Activated CD4-positive, alpha-beta T cell treated with anti-CD3 and anti-CD28 coated beads, Interleukin-2, amount 50 U/mL, for 16 hours (primary cell): ENCODE measurements around the gene TVP23A.
"Not testable (repeated sequence)": the region's sequence is repeated elsewhere in the genome, so short reads cannot be mapped to it uniquely, and the experiment has no call there.

Experiments used
- DNase-seq: peaks from one replicate; pipeline ENCODE4 v3.0.0-alpha.2; 2020

Gene TVP23A

DNA sequence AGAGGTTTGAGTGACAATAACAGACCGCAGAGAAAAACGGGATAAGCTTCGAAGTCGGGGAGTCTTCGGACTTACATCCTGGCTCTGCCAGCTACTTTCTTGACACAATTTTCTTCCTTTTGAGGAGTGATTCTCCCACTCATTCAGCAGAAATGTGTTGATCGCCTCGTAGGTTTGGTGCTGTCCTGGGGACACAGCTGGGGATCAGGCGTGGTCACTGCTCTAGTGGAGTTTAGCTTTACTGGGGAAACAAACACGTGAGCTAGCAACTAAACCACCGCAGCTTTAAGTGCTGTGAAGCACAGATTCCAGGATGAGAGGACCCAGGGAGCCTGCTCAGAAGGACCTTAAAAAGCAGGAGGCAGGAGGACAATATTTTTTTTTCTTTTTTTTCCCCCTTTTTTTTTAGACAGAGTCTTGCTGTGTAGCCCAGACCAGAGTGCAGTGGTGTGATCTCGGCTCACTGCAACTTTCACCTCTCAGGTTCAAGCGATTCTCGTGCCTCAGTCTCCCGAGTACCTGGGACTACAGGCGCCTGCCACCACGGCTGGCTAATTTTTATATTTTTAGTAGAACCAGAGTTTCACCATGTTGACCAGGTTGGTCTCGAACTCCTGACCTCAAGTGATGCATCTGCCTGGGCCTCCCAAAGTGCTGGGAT, 74.1 kb downstream of the TVP23A start:
- no peak for DNase-seq

DNA sequence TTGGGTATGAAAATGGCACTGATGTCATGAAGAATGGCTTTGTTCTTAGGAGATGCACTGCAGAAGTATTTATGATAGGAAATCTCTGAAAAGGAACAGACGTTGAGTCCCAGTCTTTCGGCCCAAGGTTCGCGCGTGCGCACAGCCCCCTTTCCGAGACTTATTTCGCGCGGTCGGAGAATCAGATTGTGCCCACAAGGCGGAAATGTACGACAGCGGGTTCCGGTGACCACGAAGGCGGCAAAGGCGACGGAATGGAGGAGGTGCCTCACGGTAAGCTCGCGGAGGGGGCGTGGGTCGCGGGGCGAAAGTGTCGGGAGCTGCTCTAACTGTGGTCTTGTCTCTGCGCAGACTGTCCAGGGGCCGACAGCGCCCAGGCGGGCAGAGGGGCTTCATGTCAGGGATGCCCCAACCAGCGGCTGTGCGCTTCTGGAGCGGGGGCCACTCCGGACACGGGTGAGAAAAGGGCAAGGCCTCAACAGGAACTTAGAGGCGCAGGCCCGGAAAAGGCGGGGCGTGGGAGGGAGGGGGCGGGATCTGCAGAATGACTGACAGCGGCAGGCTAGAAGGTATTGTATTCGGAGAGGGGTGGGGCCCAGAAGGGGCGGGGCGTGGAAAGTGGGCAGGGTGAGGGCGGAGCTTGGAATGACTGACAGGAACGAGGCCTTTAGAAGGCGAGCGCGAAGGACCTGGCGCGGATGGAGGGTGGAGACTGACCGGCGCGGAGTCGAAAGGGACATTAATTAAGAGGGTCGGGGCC, 74.8 kb downstream of the TVP23A start, which contains the start of gene NUBP1:
Gene NUBP1, plus strand, starts transcription at position 233 of the 760 bp plus-strand sequence. Its CDS starts 22 bp downstream, at position 255.
- peak; percentile 99 for DNase-seq

DNA sequence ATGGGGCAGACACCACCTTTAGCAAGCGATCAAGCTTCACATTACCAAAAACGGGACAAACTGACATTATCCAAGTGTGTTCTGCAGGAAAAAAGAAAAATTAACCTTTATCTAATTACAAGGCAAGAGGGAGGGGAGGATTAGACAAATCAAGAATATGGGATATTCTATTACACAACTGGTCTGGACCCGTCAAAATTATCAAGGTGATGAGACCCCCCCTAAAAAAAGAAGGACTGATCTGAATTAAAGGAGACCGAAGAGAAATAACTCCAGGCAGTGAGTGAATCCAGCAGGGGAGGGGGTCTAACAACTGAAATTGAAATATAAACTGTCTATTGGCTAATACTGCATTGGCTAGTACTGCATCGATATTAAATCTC, 75.4 kb downstream of the TVP23A start:
- DNase-seq, result no peak

GRCh38 chr16:10741844-10742243, 76.8 kb downstream of the TVP23A start:
- no peak for DNase-seq

DNA sequence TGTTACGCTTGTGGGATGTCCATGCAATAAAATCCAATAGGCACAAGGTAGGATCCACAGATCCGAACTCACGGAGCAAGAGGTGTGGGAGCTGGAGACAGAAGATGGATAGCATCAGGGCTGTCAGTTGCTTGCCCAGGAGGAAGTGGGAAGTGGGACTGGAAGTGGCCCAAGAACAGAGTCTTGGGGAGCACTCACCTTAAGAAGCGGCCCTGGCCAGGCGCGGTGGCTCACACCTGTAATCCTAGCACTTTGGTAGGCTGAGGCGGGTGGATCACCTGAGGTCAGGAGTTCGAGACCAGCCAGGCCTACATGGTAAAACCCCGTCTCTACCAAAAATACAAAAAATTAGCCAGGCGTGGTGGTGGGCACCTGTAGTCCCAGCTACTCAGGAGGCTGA, 77.3 kb downstream of the TVP23A start:
- not testable (repeated sequence) for DNase-seq

GRCh38 chr16:10740845-10741208, 77.8 kb downstream of the TVP23A start:
- no peak for DNase-seq

GRCh38 chr16:10740000-10740844, 78.4 kb downstream of the TVP23A start:
- DNase-seq, result no peak

DNA sequence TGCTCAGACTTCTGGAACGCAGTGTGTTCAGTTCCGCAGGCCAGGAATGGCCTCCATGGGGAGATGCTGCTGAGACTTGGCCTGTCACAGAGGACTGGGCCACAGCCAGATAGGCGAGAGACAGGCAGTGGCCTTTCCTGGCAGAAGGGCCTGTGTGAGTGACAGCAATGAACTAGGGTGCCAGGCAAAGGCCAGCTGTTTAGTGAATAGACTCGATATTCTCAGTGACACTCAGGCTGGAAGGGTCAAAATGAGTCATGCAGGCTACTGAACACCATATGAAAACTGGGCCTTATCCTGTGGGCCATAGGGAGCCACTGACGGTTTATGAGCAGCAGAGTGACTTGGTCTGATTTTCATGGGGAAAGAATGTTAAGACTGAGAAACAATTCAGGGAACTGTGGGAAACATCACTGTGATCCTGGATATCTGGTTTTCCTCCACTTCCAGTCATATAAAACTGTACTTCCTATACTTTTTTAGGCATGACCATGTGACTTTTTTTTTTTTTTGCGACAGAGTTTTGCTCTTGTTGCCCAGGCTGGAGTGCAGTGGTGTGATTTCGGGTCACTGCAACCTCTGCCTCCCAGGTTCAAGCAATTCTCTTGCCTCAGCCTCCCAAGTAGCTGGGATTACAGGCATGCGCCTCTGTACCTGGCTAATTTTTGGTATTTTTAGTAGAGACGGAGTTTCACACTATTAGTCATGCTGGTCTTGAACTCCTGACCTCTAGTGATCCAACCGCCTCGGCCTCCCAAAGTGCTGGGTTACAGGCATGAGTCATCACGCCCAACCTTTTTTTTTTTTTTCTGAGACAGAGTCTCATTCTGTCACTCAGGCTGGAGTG, 80.1 kb downstream of the TVP23A start:
- peak; percentile 86 for DNase-seq

GRCh38 chr16:10737068-10737625, 81.4 kb downstream of the TVP23A start:
- DNase-seq, result peak; percentile 77

DNA sequence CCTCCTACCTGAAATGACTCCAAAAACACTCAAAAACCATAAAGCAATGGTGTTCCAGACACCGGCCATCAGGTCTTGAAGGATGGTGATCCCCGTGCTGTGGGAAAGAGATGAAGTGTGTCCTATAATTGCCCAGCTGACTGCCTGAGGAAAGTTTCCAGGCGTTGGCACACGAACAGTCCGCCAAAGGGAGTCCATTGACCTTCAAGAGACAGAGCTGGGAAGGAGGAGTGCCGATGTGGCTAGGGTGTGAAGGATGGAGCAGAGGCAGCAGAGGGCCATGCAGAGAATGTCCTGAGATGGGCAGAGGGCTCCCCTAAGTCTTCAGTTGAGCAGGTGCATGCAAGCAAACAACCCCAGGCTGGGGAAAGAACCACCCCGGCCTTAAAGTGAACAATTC, 86.8 kb downstream of the TVP23A start:
- DNase-seq, result no peak

GRCh38 chr16:10729104-10730048, 89.2 kb downstream of the TVP23A start:
- DNase-seq, result no peak

GRCh38 chr16:10728003-10728887, 90.3 kb downstream of the TVP23A start:
- DNase-seq, result no peak
